A673 (cell line): ENCODE data around the gene MTCH1. TPM values are rescaled to one million over a fixed set of nuclear protein-coding genes. Genes with fewer than 3 reads are reported as not detected.
"Not testable (repeated sequence)": the region's sequence is repeated elsewhere in the genome, so short reads cannot be mapped to it uniquely, and the experiment has no call there.

Experiments used
- BruUV-seq: library from RNA; stranded (reverse); fragments of 400-500 nt; replicated peaks from 2 replicates; lab custom pipeline; 2021; lab: Mats Ljungman, UMichigan
- CTCF ChIA-PET: fragments of 300-600 bp; sonication (Branson Sonifier 250); formaldehyde crosslinking; loops from one replicate; lab custom pipeline; 2022; ENCODE audit warnings: antibody characterized with exemption; lab: Charles Lee
- POLR2A ChIA-PET: fragments of 300-600 bp; sonication (Branson Sonifier 250); formaldehyde crosslinking; loops from one replicate; lab custom pipeline; 2022; ENCODE audit warnings: antibody characterized with exemption; ENCODE audit not compliant: low non-redundant PET; lab: Charles Lee
- DNase-seq: peaks from one replicate; pipeline ENCODE4 v3.0.0-alpha.2; 2015; ENCODE audit warnings: low spot score
- H3K27ac ChIP-seq: fragments of 200-600 bp; sonication (generic); 2 replicates; pipeline ENCODE4 v1.5.1; 2016; ENCODE audit warnings: mixed run types, low read depth, mild to moderate bottlenecking, mixed read lengths, antibody characterized with exemption, low read length; ENCODE audit not compliant: poor library complexity, severe bottlenecking
- H3K27me3 ChIP-seq: fragments of 200-600 bp; sonication (generic); replicated peaks from 2 replicates; pipeline ENCODE4 v1.6.1; 2017; ENCODE audit warnings: mixed run types, low read depth, mild to moderate bottlenecking, mixed read lengths, antibody characterized with exemption, low read length; ENCODE audit not compliant: insufficient read depth, poor library complexity
- H3K36me3 ChIP-seq: fragments of 200-600 bp; sonication (generic); 2 replicates; pipeline ENCODE4 v1.6.1; 2016; ENCODE audit warnings: mixed run types, mild to moderate bottlenecking, mixed read lengths, antibody characterized with exemption, low read length; ENCODE audit not compliant: insufficient read depth, poor library complexity, severe bottlenecking
- H3K4me1 ChIP-seq: fragments of 200-600 bp; sonication (generic); 2 replicates; pipeline ENCODE4 v1.6.1; 2017; ENCODE audit warnings: mixed run types, mild to moderate bottlenecking, mixed read lengths, antibody characterized with exemption, low read length; ENCODE audit not compliant: insufficient read depth, poor library complexity, severe bottlenecking
- H3K4me3 ChIP-seq: fragments of 200-600 bp; sonication (generic); 2 replicates; pipeline ENCODE4 v1.5.1; 2016; ENCODE audit warnings: low read depth, mixed run types, mild to moderate bottlenecking, mixed read lengths, low read length; ENCODE audit not compliant: poor library complexity, severe bottlenecking
- H3K9me3 ChIP-seq: fragments of 200-600 bp; sonication (generic); 2 replicates; pipeline ENCODE4 v1.6.1; 2016; ENCODE audit warnings: mixed run types, low read depth, mild to moderate bottlenecking, mixed read lengths, antibody characterized with exemption, low read length; ENCODE audit not compliant: poor library complexity, severe bottlenecking
- CTCF ChIP-seq: fragments of 300-800, 200-600 bp; sonication (generic); conservative IDR thresholded peaks from 2 replicates; pipeline ENCODE4 v1.5.1; 2017; ENCODE audit warnings: low read depth, mild to moderate bottlenecking, antibody characterized with exemption, low read length, moderate library complexity, mixed read lengths
- EZH2 ChIP-seq: fragments of 200-600 bp; sonication (generic); IDR thresholded peaks from 2 replicates; pipeline ENCODE4 v1.6.1; 2017; ENCODE audit warnings: borderline replicate concordance, low read depth, mild to moderate bottlenecking, mixed read lengths, antibody characterized with exemption, low read length; ENCODE audit not compliant: poor library complexity, severe bottlenecking
- intact Hi-C: fragments of 100-400 bp; cut with micrococcal nuclease; formaldehyde crosslinking; loops from one replicate; pipeline ENCODE4 v1.10.0; 2022; ENCODE audit not compliant: unreplicated experiment
- total RNA-seq: library from RNA; stranded (reverse); gene quantifications from 2 replicates; pipeline ENCODE4 v1.2.3, GENCODE V29; 2021

Gene MTCH1
- total RNA-seq, 1 experiment from 2014 or later, result 242 TPM

GRCh38 chr6:36944650-36945049, 41.3 kb downstream of the MTCH1 start:
- Histone ChIP-seq H3K27me3 (no peaks in the 10 kb centered on the region), H3K4me3 (no peak overlapping the region), H3K4me1 (no peaks in the 10 kb centered on the region), H3K9me3 (no peaks in the 10 kb centered on the region), H3K27ac (no peak overlapping the region), H3K36me3 (no peaks in the 10 kb centered on the region)
- ChIA-PET CTCF (no interaction called here), POLR2A (no interaction called here)
- intact Hi-C loops, result no loop called here
- no peak for TF ChIP-seq EZH2
- no TSS peak for BruUV-seq
- no peak for DNase-seq

GRCh38 chr6:36942329-36942728, 43.7 kb downstream of the MTCH1 start:
- POLR2A ChIA-PET, DNase-seq, H3K9me3 ChIP-seq, H3K36me3 ChIP-seq, CTCF ChIA-PET, H3K4me3 ChIP-seq, H3K4me1 ChIP-seq, H3K27me3 ChIP-seq, intact Hi-C loops, H3K27ac ChIP-seq, BruUV-seq: not testable (repeated sequence)

GRCh38 chr6:36941561-36941960, 44.4 kb downstream of the MTCH1 start:
- DNase-seq, POLR2A ChIA-PET, BruUV-seq, H3K27me3 ChIP-seq, H3K27ac ChIP-seq, H3K4me3 ChIP-seq, H3K9me3 ChIP-seq, intact Hi-C loops, H3K4me1 ChIP-seq, CTCF ChIA-PET, H3K36me3 ChIP-seq: not testable (repeated sequence)

DNA sequence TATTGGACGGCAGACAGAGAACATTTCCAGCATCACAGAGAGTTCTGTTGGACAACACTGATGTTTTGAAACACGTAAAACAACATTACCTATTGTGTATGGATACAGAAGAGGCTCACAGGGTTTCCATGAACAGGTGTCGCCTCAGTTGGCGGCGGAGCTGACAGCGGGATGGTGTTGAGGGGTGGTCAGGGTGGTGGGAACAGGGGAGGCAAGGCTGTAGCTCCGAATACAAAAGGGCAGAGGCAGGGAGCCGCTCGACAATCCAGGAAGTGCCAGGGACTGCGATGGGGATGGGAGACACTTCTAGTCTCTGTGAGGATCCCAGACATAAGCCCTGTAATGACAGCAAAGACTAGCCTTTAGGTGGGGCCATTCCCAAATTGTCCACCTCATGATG, 46.0 kb downstream of the MTCH1 start:
- H3K4me3 ChIP-seq, result no peak overlapping the region
- no peak for TF ChIP-seq CTCF
- no peak for TF ChIP-seq EZH2
- intact Hi-C loops, result no loop called here
- no peak for DNase-seq
- POLR2A ChIA-PET, result no interaction called here
- no peaks in the 10 kb centered on the region for H3K4me1 ChIP-seq
- BruUV-seq, result no TSS peak
- no peaks in the 10 kb centered on the region for H3K27me3 ChIP-seq
- no peak overlapping the region for H3K27ac ChIP-seq
- H3K9me3 ChIP-seq, result no peaks in the 10 kb centered on the region
- CTCF ChIA-PET, result no interaction called here
- no peaks in the 10 kb centered on the region for H3K36me3 ChIP-seq

DNA sequence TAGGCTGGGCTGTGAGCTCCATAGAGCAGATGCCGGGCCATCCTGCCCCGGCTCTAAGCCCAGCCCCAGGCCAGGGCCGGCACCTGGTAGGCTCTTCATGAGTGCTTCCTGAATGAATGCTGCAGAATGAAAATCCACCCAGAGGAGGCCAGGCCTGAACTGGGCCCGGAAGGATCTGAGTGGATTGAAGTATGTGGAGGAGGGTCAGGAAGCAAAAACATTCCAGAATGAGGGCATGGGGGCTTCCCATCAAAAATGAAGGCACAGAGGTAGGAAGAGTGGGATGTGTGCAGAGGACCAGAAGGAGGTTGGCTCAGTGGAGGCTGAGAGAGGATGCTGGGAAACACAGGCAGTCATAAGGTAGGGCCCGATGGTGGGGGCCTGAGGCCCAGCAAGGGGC, 47.0 kb downstream of the MTCH1 start:
- H3K27ac ChIP-seq, CTCF ChIA-PET, DNase-seq, H3K9me3 ChIP-seq, BruUV-seq, H3K4me1 ChIP-seq, POLR2A ChIA-PET, intact Hi-C loops, H3K4me3 ChIP-seq, H3K36me3 ChIP-seq, H3K27me3 ChIP-seq: not testable (repeated sequence)
